ENCODE results near the gene CRACR2B. TPM values are rescaled to one million over a fixed set of nuclear protein-coding genes. Genes with fewer than 3 reads are reported as not detected.

Gene CRACR2B
- total RNA-seq, 1 experiment from 2014 or later = 132 TPM

DNA sequence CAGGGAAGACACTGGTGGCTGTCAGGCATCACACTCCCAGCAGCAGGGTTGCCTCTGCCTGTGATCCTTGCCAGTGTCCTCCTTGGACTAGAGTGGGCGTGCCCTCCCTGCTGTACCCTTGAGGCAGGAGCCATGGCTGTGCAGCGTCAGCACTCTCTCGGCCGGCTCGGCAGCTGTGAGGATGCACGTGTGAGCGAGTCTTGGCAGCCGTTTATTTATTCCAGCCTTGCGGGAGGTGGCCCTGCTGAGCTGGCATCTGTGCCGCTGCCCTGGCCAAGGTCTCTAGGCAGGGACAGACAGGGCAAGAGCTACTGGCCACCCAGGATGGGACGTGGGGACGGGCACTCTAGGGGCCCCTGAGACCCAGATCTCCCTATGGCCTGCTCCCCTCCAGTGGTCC, 48.8 kb downstream of the CRACR2B start:
- intact Hi-C loops (cut with micrococcal nuclease; ENCODE audit: unreplicated experiment) = no loop called here
- no peaks in the 10 kb centered on the region for H3K9me3 ChIP-seq (ENCODE audit: control insufficient read depth, insufficient read depth, low read depth, low read length)
- no peak overlapping the region for H3K4me3 ChIP-seq (ENCODE audit: low read depth in 2 of 2, low read length in 2 of 2)
- ChIA-PET POLR2A (no interaction called here), CTCF (no interaction called here)
- no peak for DNase-seq (ENCODE audit: low read depth, low spot score)
- no peaks in the 10 kb centered on the region for H3K36me3 ChIP-seq (ENCODE audit: control insufficient read depth, insufficient read depth, low read length)
- no peak overlapping the region for H3K27ac ChIP-seq (ENCODE audit: low read length)
- ATAC-seq = peak; percentile 15
- in situ Hi-C loops (cut with HindIII; ENCODE audit: low pct_unique_long_range_greater_than_20kb, low sequenced_read_pairs) = no loop called here
- 0 out of 2 replicates have a peak, but pooled peaks cover 3% of the 10 kb centered on the region for H3K4me1 ChIP-seq (ENCODE audit: control insufficient read depth, insufficient read depth, low read length)
- TF ChIP-seq, protein P1, sequence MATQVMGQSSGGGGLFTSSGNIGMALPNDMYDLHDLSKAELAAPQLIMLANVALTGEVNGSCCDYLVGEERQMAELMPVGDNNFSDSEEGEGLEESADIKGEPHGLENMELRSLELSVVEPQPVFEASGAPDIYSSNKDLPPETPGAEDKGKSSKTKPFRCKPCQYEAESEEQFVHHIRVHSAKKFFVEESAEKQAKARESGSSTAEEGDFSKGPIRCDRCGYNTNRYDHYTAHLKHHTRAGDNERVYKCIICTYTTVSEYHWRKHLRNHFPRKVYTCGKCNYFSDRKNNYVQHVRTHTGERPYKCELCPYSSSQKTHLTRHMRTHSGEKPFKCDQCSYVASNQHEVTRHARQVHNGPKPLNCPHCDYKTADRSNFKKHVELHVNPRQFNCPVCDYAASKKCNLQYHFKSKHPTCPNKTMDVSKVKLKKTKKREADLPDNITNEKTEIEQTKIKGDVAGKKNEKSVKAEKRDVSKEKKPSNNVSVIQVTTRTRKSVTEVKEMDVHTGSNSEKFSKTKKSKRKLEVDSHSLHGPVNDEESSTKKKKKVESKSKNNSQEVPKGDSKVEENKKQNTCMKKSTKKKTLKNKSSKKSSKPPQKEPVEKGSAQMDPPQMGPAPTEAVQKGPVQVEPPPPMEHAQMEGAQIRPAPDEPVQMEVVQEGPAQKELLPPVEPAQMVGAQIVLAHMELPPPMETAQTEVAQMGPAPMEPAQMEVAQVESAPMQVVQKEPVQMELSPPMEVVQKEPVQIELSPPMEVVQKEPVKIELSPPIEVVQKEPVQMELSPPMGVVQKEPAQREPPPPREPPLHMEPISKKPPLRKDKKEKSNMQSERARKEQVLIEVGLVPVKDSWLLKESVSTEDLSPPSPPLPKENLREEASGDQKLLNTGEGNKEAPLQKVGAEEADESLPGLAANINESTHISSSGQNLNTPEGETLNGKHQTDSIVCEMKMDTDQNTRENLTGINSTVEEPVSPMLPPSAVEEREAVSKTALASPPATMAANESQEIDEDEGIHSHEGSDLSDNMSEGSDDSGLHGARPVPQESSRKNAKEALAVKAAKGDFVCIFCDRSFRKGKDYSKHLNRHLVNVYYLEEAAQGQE (IDR thresholded peaks at IDR 0.05; ENCODE audit: insufficient read depth in 1 of 2, low read depth in 2 of 2, low read length in 1 of 2) = 0 out of 4 replicates have a peak, but pooled peaks of 1 of the 2 experiments have one; percentile 1
- TF ChIP-seq POLR2AphosphoS5 (IDR thresholded peaks at IDR 0.05; ENCODE audit: low read depth, low read length) (peak; percentile 64; the same call in 1 of the 2 replicates), SIN3A (IDR thresholded peaks at IDR 0.05; ENCODE audit: borderline replicate concordance, insufficient read depth, low read depth, low read length) (no peak)
- no TSS peak for BruUV-seq (replicated peaks)
- no peaks in the 10 kb centered on the region for H3K27me3 ChIP-seq (ENCODE audit: control insufficient read depth, insufficient read depth, low read length)

DNA sequence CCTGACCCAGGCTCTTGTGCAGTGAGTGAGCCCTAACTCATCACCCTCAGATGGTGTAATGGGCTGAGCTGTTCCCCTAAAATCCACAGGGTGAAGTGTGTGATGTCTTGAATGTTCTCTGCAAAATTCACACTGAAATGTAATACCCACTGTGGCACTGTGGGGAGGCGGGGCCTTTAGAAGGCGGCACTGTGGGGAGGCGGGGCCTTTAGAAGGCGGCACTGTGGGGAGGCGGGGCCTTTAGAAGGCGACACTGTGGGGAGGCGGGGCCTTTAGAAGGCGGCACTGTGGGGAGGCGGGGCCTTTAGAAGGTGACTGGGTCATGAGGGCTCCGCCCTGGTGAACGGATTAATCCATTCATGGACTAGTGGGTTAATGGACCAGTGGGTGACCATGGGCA, 49.8 kb downstream of the CRACR2B start:
- Histone ChIP-seq H3K36me3 (ENCODE audit: control insufficient read depth, insufficient read depth, low read length) (no peaks in the 10 kb centered on the region), H3K4me3 (ENCODE audit: low read depth in 2 of 2, low read length in 2 of 2) (no peak overlapping the region), H3K27ac (ENCODE audit: low read length) (no peak overlapping the region), H3K27me3 (ENCODE audit: control insufficient read depth, insufficient read depth, low read length) (no peaks in the 10 kb centered on the region), H3K4me1 (ENCODE audit: control insufficient read depth, insufficient read depth, low read length) (0 out of 2 replicates have a peak, but pooled peaks cover 3% of the 10 kb centered on the region), H3K9me3 (ENCODE audit: control insufficient read depth, insufficient read depth, low read depth, low read length) (no peaks in the 10 kb centered on the region)
- BruUV-seq (replicated peaks) = no TSS peak
- ChIA-PET CTCF (no interaction called here), POLR2A (no interaction called here)
- TF ChIP-seq, protein P2, sequence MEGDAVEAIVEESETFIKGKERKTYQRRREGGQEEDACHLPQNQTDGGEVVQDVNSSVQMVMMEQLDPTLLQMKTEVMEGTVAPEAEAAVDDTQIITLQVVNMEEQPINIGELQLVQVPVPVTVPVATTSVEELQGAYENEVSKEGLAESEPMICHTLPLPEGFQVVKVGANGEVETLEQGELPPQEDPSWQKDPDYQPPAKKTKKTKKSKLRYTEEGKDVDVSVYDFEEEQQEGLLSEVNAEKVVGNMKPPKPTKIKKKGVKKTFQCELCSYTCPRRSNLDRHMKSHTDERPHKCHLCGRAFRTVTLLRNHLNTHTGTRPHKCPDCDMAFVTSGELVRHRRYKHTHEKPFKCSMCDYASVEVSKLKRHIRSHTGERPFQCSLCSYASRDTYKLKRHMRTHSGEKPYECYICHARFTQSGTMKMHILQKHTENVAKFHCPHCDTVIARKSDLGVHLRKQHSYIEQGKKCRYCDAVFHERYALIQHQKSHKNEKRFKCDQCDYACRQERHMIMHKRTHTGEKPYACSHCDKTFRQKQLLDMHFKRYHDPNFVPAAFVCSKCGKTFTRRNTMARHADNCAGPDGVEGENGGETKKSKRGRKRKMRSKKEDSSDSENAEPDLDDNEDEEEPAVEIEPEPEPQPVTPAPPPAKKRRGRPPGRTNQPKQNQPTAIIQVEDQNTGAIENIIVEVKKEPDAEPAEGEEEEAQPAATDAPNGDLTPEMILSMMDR (IDR thresholded peaks at IDR 0.05) = no peak
- TF ChIP-seq TCF7L2 (IDR thresholded peaks at IDR 0.05; ENCODE audit: low read depth, low read length) (no peak), POLR2AphosphoS5 (IDR thresholded peaks at IDR 0.05; ENCODE audit: low read depth, low read length) (no peak), SIN3A (IDR thresholded peaks at IDR 0.05; ENCODE audit: borderline replicate concordance, insufficient read depth, low read depth, low read length) (no peak)
- TF ChIP-seq, protein P1 (IDR thresholded peaks at IDR 0.05; ENCODE audit: insufficient read depth in 1 of 2, low read depth in 2 of 2, low read length in 1 of 2) = no peak
- in situ Hi-C loops (cut with HindIII; ENCODE audit: low pct_unique_long_range_greater_than_20kb, low sequenced_read_pairs) = no loop called here
- intact Hi-C loops (cut with micrococcal nuclease; ENCODE audit: unreplicated experiment) = no loop called here
- ATAC-seq (peak; percentile 72), DNase-seq (ENCODE audit: low read depth, low spot score) (no peak)

Measured in Panc1 (cell line).